Neural crest cell (in vitro differentiated cells): ENCODE measurements around the gene ZNF792. TPM values are rescaled to one million over a fixed set of nuclear protein-coding genes. Genes with fewer than 3 reads are reported as not detected.

ENCODE experiments used
- DNase-seq: peaks from one replicate; pipeline ENCODE4 v3.0.0; 2021; ENCODE audit warnings: low read depth, mixed read lengths, low spot score
- H3K27ac Mint-ChIP-seq: one replicate; pipeline ENCODE4 v1.8.0; 2021; ENCODE audit warnings: mild to moderate bottlenecking, mixed read lengths; ENCODE audit not compliant: unreplicated experiment
- H3K27me3 Mint-ChIP-seq: 2 replicates; pipeline ENCODE4 v1.8.0; 2021; ENCODE audit warnings: low read depth, mild to moderate bottlenecking, mixed read lengths
- H3K36me3 Mint-ChIP-seq: 2 replicates; pipeline ENCODE4 v1.8.0; 2021; ENCODE audit warnings: low read depth, mild to moderate bottlenecking, mixed read lengths
- H3K4me1 Mint-ChIP-seq: 2 replicates; pipeline ENCODE4 v1.8.0; 2021; ENCODE audit warnings: mixed read lengths
- H3K4me3 Mint-ChIP-seq: one replicate; pipeline ENCODE4 v1.8.0; 2021; ENCODE audit warnings: mild to moderate bottlenecking, mixed read lengths
- H3K9me3 Mint-ChIP-seq: 2 replicates; pipeline ENCODE4 v1.8.0; 2021; ENCODE audit warnings: mixed read lengths
- CTCF ChIP-seq: fragments of 200-600 bp; sonication (generic); conservative IDR thresholded peaks from 2 replicates; pipeline ENCODE4 v1.5.0; 2021; ENCODE audit warnings: antibody characterized with exemption, mild to moderate bottlenecking
- total RNA-seq: library from RNA; stranded (reverse); gene quantifications from 2 replicates; pipeline ENCODE4 v1.2.1, GENCODE V29; 2021

ZNF792 gene
- total RNA-seq, 1 donor from 2014 or later, result 7.5 TPM

GRCh38 chr19:34982275-34982674 lies 18.2 kb upstream of the ZNF792 start:
- no peaks in the 10 kb centered on the region for H3K36me3 Mint-ChIP-seq
- peaks cover 3% of the 10 kb centered on the region for H3K9me3 Mint-ChIP-seq
- no peaks in the 10 kb centered on the region for H3K27me3 Mint-ChIP-seq
- H3K4me1 Mint-ChIP-seq, result peaks cover 10% of the 10 kb centered on the region
- H3K27ac Mint-ChIP-seq, result no peak overlapping the region
- DNase-seq, result no peak
- H3K4me3 Mint-ChIP-seq, result no peak overlapping the region
- no peak for TF ChIP-seq CTCF

- no peaks in the 10 kb centered on the region for H3K36me3 Mint-ChIP-seq
- peaks cover under 1% of the 10 kb centered on the region for H3K4me1 Mint-ChIP-seq
- peaks cover under 1% of the 10 kb centered on the region for H3K27me3 Mint-ChIP-seq
- no peak for DNase-seq
- H3K9me3 Mint-ChIP-seq, result peaks cover 3% of the 10 kb centered on the region
- no peak for TF ChIP-seq CTCF
- H3K4me3 Mint-ChIP-seq, result no peak overlapping the region
- H3K27ac Mint-ChIP-seq, result no peak overlapping the region
Observed at GRCh38 chr19:34979819-34980640, 16.0 kb upstream of the ZNF792 start.

GRCh38 chr19:34976611-34977010 lies 12.6 kb upstream of the ZNF792 start:
- Mint-ChIP-seq H3K27me3 (peaks cover 9% of the 10 kb centered on the region), H3K36me3 (no peaks in the 10 kb centered on the region), H3K9me3 (no peaks in the 10 kb centered on the region), H3K4me3 (no peak overlapping the region), H3K4me1 (peaks cover 10% of the 10 kb centered on the region), H3K27ac (no peak overlapping the region)
- TF ChIP-seq CTCF, result no peak
- no peak for DNase-seq

- Mint-ChIP-seq H3K27me3 (peaks cover 9% of the 10 kb centered on the region), H3K4me3 (no peak overlapping the region)
- DNase-seq, result no peak
Observed at GRCh38 chr19:34975056-34975455, 11.0 kb upstream of the ZNF792 start.

GRCh38 chr19:34974646-34975045 lies 10.6 kb upstream of the ZNF792 start:
- TF ChIP-seq CTCF, result no peak
- Mint-ChIP-seq H3K9me3 (no peaks in the 10 kb centered on the region), H3K27me3 (peaks cover 9% of the 10 kb centered on the region), H3K4me3 (no peak overlapping the region), H3K27ac (no peak overlapping the region), H3K36me3 (no peaks in the 10 kb centered on the region), H3K4me1 (peaks cover 10% of the 10 kb centered on the region)
- DNase-seq, result no peak

More at GRCh38 chr19:34975056-34975455, 11.0 kb upstream of the ZNF792 start:
- no peak overlapping the region for H3K27ac Mint-ChIP-seq
- no peaks in the 10 kb centered on the region for H3K9me3 Mint-ChIP-seq
- no peak for TF ChIP-seq CTCF
- no peaks in the 10 kb centered on the region for H3K36me3 Mint-ChIP-seq
- H3K4me1 Mint-ChIP-seq, result peaks cover 10% of the 10 kb centered on the region
